Naive thymus-derived CD8-positive, alpha-beta T cell (primary cell): ENCODE data around the gene AUTS2. TPM values are rescaled to one million over a fixed set of nuclear protein-coding genes. Genes with fewer than 3 reads are reported as not detected.

Experiments used
- ATAC-seq, 2 donors: fragments of 150-1000 bp; cut with Tn5 transposase in 1 of 2; sonication (Bioruptor Pico), chemical (Tn5 transposase) in 1 of 2; 1 replicate in 1 of 2; 2 replicates in 1 of 2; pipeline ENCODE4 v1.10.0; 2021; ENCODE audit warnings: mild to moderate bottlenecking in 2 of 2, moderate library complexity in 2 of 2
- POLR2A ChIA-PET: fragments of 350-600 bp; sonication (Branson Sonifier 250); formaldehyde crosslinking; loops from one replicate; lab custom pipeline; 2021; ENCODE audit warnings: antibody characterized with exemption; lab: Charles Lee
- DNase-seq, 10 donors: peaks; one replicate each; pipeline versions ENCODE4 v3.0.0 to v3.0.0-alpha.2; 2020 to 2022
- H3K27ac Mint-ChIP-seq, 10 donors: one replicate each; pipeline ENCODE4 v1.8.0; 2020 to 2022; ENCODE audit warnings: mild to moderate bottlenecking in 10 of 10, mixed read lengths in 10 of 10, moderate library complexity in 4 of 10, inconsistent platforms in 1 of 10
- H3K27me3 Mint-ChIP-seq, 5 donors: one replicate each; pipeline ENCODE4 v1.8.0; 2021 to 2022; ENCODE audit warnings: mixed read lengths in 5 of 5
- H3K36me3 Mint-ChIP-seq, 3 donors: one replicate each; pipeline ENCODE4 v1.8.0; 2020 to 2022; ENCODE audit warnings: mixed read lengths in 3 of 3, mild to moderate bottlenecking in 2 of 3, inconsistent platforms in 1 of 3
- H3K4me1 Mint-ChIP-seq, 4 donors: one replicate each; pipeline ENCODE4 v1.8.0; 2021 to 2022; ENCODE audit warnings: mixed read lengths in 4 of 4
- H3K4me3 Mint-ChIP-seq, 10 donors: one replicate each; pipeline ENCODE4 v1.8.0; 2020 to 2022; ENCODE audit warnings: mild to moderate bottlenecking in 10 of 10, mixed read lengths in 10 of 10, moderate library complexity in 6 of 10, inconsistent platforms in 1 of 10
- H3K9me3 Mint-ChIP-seq, 9 donors: one replicate each; pipeline ENCODE4 v1.8.0; 2020 to 2022; ENCODE audit warnings: mixed read lengths in 9 of 9, mild to moderate bottlenecking in 3 of 9, inconsistent platforms in 1 of 9, moderate library complexity in 1 of 9
- polyA plus RNA-seq, 3 donors: library from polyadenylated mRNA; unstranded; fragments of 300-500 nt; fragmentation: Illumina TruSeq; gene quantifications; one replicate each; pipeline ENCODE4 v1.2.3, GENCODE V29; 2021
- total RNA-seq, 8 experiments: library from RNA in 2 of 8; stranded (reverse) in 2 of 8; gene quantifications; one replicate each; pipeline ENCODE4 v1.2.3 and lab custom pipeline; 2021 to 2026

Gene AUTS2
- total and polyA plus RNA-seq, 5 experiments from 2014 or later = 0.36 to 4.6 (median 3.0) TPM

GRCh38 chr7:70400829-70401380 is 802.6 kb downstream of the AUTS2 start:
- DNase-seq (no peak), ATAC-seq (no peak)
- Mint-ChIP-seq H3K4me1 (peaks cover 0 to 6% (median 0%) of the 10 kb centered on the region in 4 donors), H3K9me3 (no peaks in the 10 kb centered on the region), H3K27me3 (peaks cover 0 to 15% (median 3%) of the 10 kb centered on the region in 5 donors), H3K36me3 (no peaks in the 10 kb centered on the region), H3K27ac (no peak overlapping the region), H3K4me3 (no peak overlapping the region)
- POLR2A ChIA-PET = no interaction called here

- Mint-ChIP-seq H3K4me1 (peaks cover 0 to 18% (median 0%) of the 10 kb centered on the region in 4 donors), H3K27ac (no peak overlapping the region), H3K36me3 (no peaks in the 10 kb centered on the region), H3K4me3 (no peak overlapping the region), H3K9me3 (no peaks in the 10 kb centered on the region), H3K27me3 (peaks cover 0 to 15% (median 3%) of the 10 kb centered on the region in 5 donors)
- ATAC-seq (no peak), DNase-seq (no peak)
- POLR2A ChIA-PET = no interaction called here
These were observed 803.8 kb downstream of the AUTS2 start for GRCh38 chr7:70402069-70402468.

DNA sequence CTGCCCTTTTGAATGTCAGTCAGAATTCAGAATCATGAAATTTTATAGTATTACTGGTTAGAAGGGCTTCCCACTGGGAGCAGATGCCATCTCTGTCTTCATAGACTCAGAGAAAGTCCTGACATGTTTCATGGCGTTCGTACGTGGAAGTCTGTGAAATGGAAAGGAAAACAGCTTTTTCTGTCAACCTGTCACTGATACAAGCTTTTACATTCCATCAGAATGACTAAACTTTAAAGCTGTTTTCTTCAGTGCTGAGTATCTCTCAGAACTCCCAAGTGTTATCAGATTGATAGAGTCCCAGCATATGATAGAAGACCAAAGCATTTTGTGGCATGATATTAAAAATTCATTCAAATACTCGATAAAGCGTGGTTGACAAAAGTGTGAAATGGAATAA is 807.0 kb downstream of the AUTS2 start:
- peaks cover 0 to 11% (median 2%) of the 10 kb centered on the region in 5 donors for H3K27me3 Mint-ChIP-seq
- no peaks in the 10 kb centered on the region for H3K9me3 Mint-ChIP-seq
- H3K4me3 Mint-ChIP-seq = no peak overlapping the region
- H3K36me3 Mint-ChIP-seq = no peaks in the 10 kb centered on the region
- no peak overlapping the region for H3K27ac Mint-ChIP-seq
- POLR2A ChIA-PET = no interaction called here
- DNase-seq (no peak), ATAC-seq (no peak)
- H3K4me1 Mint-ChIP-seq = peaks cover 0 to 41% (median 0%) of the 10 kb centered on the region in 4 donors

DNA sequence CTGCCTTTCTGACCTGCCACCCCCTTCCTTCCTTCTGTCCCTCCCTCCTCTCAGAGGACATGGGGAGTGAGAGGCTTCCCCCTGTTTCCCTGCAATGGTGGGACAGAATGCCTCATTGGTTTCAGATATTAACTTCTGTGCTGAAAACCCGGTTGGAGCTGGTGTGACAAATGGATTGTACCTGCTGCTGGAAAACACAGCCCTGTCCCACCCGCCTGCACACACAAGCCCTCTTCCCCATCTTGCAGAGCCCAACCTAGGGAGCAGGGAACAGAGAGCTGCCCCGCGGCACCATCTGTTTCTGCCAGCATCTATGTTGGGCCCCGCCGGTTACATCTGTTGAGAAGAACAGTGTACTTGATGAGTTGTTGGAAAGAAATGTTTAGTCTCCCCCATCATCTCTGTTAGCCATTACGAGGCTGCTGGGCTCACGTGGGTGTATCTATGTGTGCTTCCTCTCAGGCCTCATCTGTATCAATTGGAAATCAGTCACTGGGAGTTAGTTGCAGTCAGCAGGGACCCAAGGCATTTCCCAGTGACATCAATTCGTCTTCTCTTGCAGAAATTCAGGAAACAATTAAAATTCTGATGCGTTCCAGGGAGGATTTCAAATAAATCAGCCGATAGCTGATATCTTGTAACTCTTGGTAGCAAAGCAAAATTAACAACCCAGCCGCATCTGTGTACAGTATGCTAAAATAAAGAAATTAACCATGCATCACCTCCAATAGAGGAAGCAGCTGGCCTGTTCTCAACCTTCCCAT is 808.1 kb downstream of the AUTS2 start:
- no peak overlapping the region for H3K4me3 Mint-ChIP-seq
- ATAC-seq (no peak), DNase-seq (no peak)
- peaks cover 0 to 38% (median 0%) of the 10 kb centered on the region in 4 donors for H3K4me1 Mint-ChIP-seq
- POLR2A ChIA-PET = no interaction called here
- peaks cover 0 to under 1% (median 0%) of the 10 kb centered on the region in 5 donors for H3K27me3 Mint-ChIP-seq
- H3K36me3 Mint-ChIP-seq = no peaks in the 10 kb centered on the region
- no peaks in the 10 kb centered on the region for H3K9me3 Mint-ChIP-seq
- H3K27ac Mint-ChIP-seq = no peak overlapping the region

DNA sequence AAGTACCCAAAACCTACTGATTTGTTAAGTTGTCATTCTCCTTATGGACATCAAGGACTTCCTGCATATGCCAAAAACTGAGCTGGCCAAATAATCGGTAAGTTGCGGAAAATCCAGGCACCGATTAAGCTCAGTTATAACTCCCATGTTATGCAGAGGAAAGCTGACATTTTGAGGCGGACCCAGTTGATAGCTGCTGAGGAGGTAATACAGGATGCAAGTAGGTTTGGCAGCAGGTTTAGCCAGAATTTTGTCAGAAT is 808.6 kb downstream of the AUTS2 start:
- no peaks in the 10 kb centered on the region for H3K27me3 Mint-ChIP-seq
- no peaks in the 10 kb centered on the region for H3K36me3 Mint-ChIP-seq
- peaks cover 0 to 38% (median 0%) of the 10 kb centered on the region in 4 donors for H3K4me1 Mint-ChIP-seq
- H3K4me3 Mint-ChIP-seq = no peak overlapping the region
- POLR2A ChIA-PET = no interaction called here
- H3K9me3 Mint-ChIP-seq = no peaks in the 10 kb centered on the region
- DNase-seq (no peak), ATAC-seq (no peak)
- H3K27ac Mint-ChIP-seq = no peak overlapping the region

DNA sequence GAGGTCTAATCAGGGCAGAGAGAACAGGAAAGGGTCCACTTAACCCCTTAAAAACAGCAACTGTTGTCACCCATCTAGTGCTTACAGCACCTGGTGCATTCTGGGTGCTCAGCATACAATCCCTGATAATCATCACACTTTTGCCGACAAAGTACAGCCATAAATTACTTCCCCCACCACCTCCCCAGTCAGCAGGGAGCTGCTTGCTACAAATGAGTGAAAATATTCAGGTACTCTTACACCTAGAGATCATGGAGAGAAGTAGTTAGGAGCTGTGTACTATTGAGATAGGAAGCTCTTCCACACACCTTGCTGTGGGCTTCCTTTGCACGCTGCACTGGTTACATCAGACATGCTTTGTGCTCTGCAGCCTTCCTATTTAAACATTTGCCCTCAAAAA is 810.2 kb downstream of the AUTS2 start:
- H3K4me3 Mint-ChIP-seq = peak overlapping the region in 1 of 10 donors; percentile 22
- ATAC-seq (no peak), DNase-seq (no peak)
- no peaks in the 10 kb centered on the region for H3K9me3 Mint-ChIP-seq
- no peaks in the 10 kb centered on the region for H3K36me3 Mint-ChIP-seq
- no peak overlapping the region for H3K27ac Mint-ChIP-seq
- POLR2A ChIA-PET = no interaction called here
- peaks cover 0 to 38% (median 0%) of the 10 kb centered on the region in 4 donors for H3K4me1 Mint-ChIP-seq
- H3K27me3 Mint-ChIP-seq = no peaks in the 10 kb centered on the region

DNA sequence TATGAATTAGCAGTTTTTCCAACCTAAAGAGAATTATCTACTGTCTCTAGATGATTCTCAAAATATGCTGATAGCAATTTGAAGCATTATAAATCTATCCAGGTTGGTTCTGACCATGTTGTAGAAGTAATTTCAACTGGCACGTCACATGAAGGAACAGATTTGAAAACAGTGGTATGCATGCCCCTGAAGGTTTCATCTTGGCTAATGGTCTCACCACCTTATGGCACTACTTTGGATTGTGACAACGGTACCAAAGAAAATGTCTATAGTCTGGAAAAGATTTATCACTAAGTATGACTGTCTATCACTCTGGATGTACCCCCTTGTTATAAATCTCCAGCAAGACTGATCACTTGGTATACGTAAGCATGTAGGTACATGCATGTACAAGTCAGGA is 810.6 kb downstream of the AUTS2 start:
- H3K4me1 Mint-ChIP-seq = peaks cover 0 to 38% (median 0%) of the 10 kb centered on the region in 4 donors
- H3K27me3 Mint-ChIP-seq = no peaks in the 10 kb centered on the region
- no peaks in the 10 kb centered on the region for H3K36me3 Mint-ChIP-seq
- POLR2A ChIA-PET = no interaction called here
- DNase-seq (no peak), ATAC-seq (no peak)
- no peaks in the 10 kb centered on the region for H3K9me3 Mint-ChIP-seq
- H3K27ac Mint-ChIP-seq = no peak overlapping the region
- H3K4me3 Mint-ChIP-seq = no peak overlapping the region

DNA sequence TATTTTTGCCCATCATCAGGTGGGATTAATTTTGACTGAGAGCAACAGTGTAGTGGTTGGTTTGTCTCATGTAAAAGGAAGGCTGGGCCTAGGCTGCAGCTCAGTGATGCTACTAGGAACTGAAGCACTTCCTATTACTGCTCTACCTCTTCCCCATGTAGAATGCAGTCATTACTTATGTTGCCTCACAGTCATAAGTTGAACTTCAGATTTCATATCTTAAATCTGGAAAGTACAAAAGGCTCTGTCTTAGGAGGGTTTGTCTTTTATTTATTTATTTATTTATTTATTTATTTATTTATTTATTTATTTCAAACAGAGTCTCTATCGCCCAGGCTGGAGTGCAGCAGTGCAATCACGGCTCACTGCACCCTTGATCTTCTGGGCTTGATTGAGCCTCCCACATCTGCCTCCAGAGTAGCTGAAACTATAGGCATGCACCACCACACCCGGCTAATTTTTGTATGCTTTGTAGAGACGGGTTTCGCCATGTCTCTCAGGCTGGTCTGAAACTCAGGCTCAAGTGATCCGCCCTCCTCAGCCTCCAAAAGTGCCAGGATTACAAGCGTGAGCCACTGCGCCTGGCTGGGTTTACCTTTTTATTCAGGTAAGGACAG is 812.0 kb downstream of the AUTS2 start:
- Mint-ChIP-seq H3K36me3 (no peaks in the 10 kb centered on the region), H3K4me3 (no peak overlapping the region), H3K27ac (no peak overlapping the region), H3K4me1 (peaks cover 0 to 38% (median 0%) of the 10 kb centered on the region in 4 donors), H3K27me3 (no peaks in the 10 kb centered on the region), H3K9me3 (no peaks in the 10 kb centered on the region)
- no peak for ATAC-seq
- POLR2A ChIA-PET = no interaction called here
- no peak for DNase-seq

- DNase-seq (no peak), ATAC-seq (no peak)
- no peaks in the 10 kb centered on the region for H3K36me3 Mint-ChIP-seq
- H3K9me3 Mint-ChIP-seq = no peaks in the 10 kb centered on the region
- POLR2A ChIA-PET = no interaction called here
- H3K27me3 Mint-ChIP-seq = no peaks in the 10 kb centered on the region
- peaks cover 0 to 15% (median under 1%) of the 10 kb centered on the region in 4 donors for H3K4me1 Mint-ChIP-seq
- no peak overlapping the region for H3K27ac Mint-ChIP-seq
- H3K4me3 Mint-ChIP-seq = no peak overlapping the region
These were observed 816.1 kb downstream of the AUTS2 start for GRCh38 chr7:70414368-70414767.

GRCh38 chr7:70415179-70415972 is 817.1 kb downstream of the AUTS2 start:
- Mint-ChIP-seq H3K27me3 (no peaks in the 10 kb centered on the region), H3K36me3 (no peaks in the 10 kb centered on the region), H3K27ac (peak overlapping the region in 1 of 10 donors; percentile 9), H3K4me3 (no peak overlapping the region), H3K4me1 (peaks cover 0 to 7% (median under 1%) of the 10 kb centered on the region in 4 donors), H3K9me3 (no peaks in the 10 kb centered on the region)
- ATAC-seq (no peak), DNase-seq (no peak)
- POLR2A ChIA-PET = no interaction called here

- Mint-ChIP-seq H3K36me3 (no peaks in the 10 kb centered on the region), H3K27me3 (no peaks in the 10 kb centered on the region)
These were observed 818.2 kb downstream of the AUTS2 start for GRCh38 chr7:70416347-70416985.

GRCh38 chr7:70416986-70417655 is 818.8 kb downstream of the AUTS2 start:
- POLR2A ChIA-PET = no interaction called here
- Mint-ChIP-seq H3K36me3 (no peaks in the 10 kb centered on the region), H3K27ac (no peak overlapping the region), H3K4me3 (no peak overlapping the region), H3K27me3 (no peaks in the 10 kb centered on the region), H3K4me1 (peaks cover 0 to 7% (median under 1%) of the 10 kb centered on the region in 4 donors), H3K9me3 (no peaks in the 10 kb centered on the region)
- ATAC-seq (no peak), DNase-seq (no peak)

More at GRCh38 chr7:70416347-70416985, 818.2 kb downstream of the AUTS2 start:
- POLR2A ChIA-PET = no interaction called here
- Mint-ChIP-seq H3K4me1 (peaks cover 0 to 7% (median under 1%) of the 10 kb centered on the region in 4 donors), H3K9me3 (no peaks in the 10 kb centered on the region), H3K4me3 (no peak overlapping the region), H3K27ac (peak overlapping the region in 2 of 10 donors; percentile 21 to 41)
- ATAC-seq (no peak), DNase-seq (no peak)
